ENCODE data around the gene LIMS1. TPM values are rescaled to one million over a fixed set of nuclear protein-coding genes. Genes with fewer than 3 reads are reported as not detected.
"Not testable (repeated sequence)": the region's sequence is repeated elsewhere in the genome, so short reads cannot be mapped to it uniquely, and the experiment has no call there.

The LIMS1 gene
- total RNA-seq, 1 donor from 2014 or later = 201 TPM

DNA sequence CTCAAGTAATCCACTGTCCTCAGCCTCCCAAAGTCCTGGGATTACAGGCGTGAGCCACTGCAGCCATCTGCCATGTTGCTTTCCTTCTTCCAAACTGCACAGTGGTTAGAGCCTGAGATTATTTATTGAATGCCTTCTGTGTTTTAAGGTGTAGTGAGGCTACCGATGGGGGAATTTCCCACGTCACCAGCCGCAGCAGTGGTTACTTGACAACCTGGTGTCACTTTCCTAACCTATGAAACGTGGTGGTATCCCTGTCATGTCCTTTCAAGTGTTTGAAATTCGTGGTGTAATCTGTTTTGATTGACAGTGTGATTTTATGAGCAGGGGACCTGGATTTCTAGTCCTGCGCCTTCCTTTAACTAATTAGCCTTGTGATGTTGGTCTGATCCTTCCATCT lies 124.3 kb downstream of the LIMS1 start:
- DNase-seq (ENCODE audit: low read depth) = not testable (repeated sequence)

DNA sequence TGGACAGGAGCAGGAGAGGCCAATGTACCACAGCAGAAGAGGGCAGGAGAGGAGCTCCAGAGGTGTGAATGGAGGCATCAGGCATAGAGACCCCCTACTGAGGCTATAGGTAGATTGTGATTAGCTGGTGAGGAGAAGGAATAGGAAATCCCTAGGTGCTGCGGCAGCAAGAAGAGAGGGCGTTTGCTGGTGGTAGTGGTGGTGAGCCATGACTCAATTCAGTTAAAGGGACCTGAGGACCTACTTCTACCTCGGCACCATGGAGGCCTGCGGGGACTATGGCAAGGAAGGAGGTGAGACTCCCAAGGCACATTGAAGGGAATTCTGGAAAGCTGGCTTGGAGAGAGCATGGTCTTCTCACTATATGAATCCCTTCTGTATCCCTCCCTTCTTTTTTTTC lies 127.2 kb downstream of the LIMS1 start:
- not testable (repeated sequence) for DNase-seq (ENCODE audit: low read depth)

DNA sequence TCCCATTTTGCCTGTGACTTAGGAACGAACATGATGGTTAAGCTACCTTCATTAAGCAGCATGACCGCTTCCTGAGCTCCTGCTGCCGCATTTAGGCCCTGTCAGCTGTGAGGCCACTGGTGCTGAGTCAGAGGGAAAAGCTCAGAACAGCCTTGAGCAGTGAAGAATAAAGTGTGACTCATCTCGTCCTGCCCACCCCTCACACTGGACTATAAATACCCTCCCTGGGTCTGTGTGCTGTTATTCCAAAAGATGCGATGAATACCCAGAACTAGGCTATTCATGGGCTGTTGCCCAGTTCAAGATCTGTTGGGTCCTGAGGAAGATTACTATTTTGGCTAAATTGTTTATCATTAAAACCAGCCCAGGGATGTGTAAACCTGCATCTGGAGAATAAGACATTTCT lies 127.9 kb downstream of the LIMS1 start:
- peak; percentile 75 for DNase-seq (ENCODE audit: low read depth)

DNA sequence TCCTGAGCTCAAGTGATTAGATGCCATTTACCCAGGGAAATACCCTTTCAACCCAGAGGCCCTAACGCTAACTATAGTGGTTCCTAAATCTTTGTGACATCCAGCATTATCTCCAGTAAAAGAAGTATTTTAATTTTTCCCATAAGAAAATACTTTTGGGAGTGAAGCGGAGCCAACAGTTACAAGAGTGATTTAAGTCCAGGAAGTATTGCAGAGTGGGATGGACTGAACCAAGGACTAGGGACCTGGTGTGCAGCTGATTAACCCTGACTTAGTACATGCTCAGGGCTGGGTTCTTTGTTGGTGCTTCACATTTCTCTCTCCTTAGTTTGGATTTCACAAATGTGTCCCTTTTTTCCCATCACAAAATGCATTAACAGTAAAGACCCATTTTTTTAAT lies 129.1 kb downstream of the LIMS1 start:
- not testable (repeated sequence) for DNase-seq (ENCODE audit: low read depth)

DNA sequence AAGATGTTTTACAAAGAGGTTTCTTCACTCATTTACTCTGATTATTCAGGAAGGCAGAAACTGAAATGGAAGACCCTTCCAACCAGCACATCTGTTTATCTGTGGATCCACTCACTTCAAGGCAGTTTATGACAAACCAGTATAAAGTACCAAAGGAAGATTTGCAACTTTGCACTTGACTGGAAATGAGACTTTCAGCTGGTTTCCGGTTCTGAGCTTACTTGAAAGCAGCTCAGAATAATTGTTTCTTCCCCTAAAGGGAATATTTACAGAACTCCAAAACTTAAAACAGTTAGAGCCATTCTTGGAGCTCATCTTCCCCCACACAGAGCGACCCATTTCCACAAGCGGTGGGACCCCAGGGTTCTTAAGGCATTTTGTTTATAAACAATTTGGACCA lies 129.8 kb downstream of the LIMS1 start:
- DNase-seq (ENCODE audit: low read depth) = not testable (repeated sequence)

DNA sequence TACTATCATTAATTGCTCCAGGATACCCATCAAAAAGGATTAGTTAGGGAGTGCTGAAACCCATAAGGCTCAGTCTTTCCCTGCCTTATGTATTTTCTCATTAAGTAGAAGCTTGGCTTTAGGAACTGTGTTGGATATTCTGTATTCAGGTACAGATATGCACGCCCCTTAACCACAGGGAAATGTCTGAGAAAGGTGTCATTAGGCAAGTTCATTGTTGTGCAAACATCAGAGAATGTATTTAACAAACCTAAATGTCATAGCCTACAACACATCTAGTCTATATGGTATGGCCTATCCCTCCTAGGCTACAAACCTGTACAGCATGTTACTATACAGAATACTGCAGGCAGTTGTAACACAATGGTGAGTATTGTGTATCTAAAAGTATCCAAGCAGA lies 130.7 kb downstream of the LIMS1 start:
- not testable (repeated sequence) for DNase-seq (ENCODE audit: low read depth)

DNA sequence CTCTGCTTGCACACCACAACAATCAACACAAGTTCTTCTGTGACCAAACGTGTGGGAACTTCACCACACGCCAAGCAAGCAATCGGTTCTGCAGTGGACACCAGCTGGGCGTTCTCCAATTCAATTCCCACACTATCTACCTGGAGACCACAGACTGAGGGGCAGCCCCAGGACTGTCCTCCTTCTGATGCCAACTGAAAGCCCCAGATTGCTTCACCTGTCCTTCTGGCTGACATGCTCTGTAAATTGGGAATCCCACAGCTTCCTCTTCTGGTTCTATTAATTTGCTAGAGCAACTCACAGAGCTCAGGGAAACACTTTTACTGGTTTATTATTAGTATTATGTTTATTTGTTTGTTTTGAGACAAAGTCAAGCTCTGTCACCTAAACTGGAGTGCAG lies 131.7 kb downstream of the LIMS1 start:
- not testable (repeated sequence) for DNase-seq (ENCODE audit: low read depth)

DNA sequence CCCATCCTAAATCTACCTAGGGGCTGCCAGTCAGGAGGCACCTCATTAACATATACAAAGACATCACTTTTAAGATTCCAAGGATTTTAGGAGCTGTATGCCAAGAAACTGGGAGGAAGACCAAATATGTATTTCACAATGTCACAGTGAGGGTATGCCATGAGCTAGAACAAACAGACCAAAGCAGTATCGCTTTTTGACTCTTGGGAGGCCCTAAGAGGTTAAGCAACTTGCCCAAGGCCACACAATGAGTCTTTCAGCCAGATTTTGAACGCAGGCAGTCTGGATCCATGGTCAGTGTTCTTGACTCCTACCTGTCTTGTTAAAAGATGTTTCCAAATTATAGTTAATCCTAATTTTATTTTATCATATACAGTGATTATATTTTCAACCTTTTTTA lies 132.9 kb downstream of the LIMS1 start:
- not testable (repeated sequence) for DNase-seq (ENCODE audit: low read depth)

DNA sequence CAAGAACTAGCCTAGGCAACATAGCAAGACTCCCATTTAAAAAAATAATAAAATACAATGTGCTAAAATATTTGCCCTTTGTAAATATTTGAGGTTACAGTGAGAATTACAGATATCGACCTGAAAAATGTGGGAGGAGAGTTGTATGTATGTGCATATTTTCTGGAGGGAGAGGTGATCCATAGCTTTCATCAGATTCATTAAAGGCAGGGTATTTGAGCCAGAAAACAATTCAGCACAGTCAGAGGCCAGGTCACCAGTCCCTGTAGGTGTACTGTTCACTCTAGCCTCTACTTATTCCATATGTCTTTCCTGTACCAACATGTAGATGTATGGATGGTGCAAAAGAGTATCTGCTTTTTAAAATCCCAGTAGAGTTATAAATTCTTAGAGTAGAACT lies 136.0 kb downstream of the LIMS1 start:
- not testable (repeated sequence) for DNase-seq (ENCODE audit: low read depth)

DNA sequence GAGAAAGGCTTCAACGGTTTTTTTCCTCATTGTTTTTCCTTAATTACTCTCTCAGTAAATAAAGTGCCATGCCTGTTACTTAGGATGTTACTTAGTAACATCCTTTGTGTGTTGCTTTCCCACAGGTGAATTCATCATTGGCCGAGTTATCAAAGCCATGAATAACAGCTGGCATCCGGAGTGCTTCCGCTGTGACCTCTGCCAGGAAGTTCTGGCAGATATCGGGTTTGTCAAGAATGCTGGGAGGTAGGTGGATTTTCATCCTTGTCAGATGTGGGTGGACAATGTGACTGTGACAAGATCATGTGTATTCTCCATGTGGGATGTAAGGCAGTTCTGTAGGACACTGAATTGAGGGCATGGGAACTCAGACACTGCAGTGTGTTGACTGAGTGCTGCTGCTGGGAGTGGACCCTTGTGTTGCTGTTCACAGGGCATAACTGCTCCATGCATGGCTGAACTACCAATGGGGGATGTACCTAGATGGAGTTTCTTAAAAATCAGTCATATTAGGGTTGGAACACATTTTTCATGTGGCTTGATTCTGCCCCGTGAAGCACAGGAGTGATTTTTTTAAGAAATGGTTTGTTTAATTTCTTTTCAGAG lies 138.0 kb downstream of the LIMS1 start:
- DNase-seq (ENCODE audit: low read depth) = not testable (repeated sequence)

DNA sequence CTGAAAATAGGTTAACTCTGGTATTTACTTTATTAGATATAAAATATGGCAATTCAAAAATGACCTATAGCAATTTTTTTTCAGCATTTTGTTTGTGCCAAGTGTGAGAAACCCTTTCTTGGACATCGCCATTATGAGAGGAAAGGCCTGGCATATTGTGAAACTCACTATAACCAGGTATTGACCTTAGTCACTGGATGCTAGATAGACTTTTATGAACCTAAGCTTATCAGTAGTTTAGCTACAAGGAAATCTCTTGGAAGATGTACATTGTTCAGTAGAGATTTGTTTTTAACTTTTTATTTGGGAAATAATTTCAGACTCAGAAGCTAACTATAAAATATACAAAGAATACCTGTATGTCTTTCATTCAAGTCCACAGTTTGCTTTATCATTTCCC lies 142.3 kb downstream of the LIMS1 start:
- not testable (repeated sequence) for DNase-seq (ENCODE audit: low read depth)

DNA sequence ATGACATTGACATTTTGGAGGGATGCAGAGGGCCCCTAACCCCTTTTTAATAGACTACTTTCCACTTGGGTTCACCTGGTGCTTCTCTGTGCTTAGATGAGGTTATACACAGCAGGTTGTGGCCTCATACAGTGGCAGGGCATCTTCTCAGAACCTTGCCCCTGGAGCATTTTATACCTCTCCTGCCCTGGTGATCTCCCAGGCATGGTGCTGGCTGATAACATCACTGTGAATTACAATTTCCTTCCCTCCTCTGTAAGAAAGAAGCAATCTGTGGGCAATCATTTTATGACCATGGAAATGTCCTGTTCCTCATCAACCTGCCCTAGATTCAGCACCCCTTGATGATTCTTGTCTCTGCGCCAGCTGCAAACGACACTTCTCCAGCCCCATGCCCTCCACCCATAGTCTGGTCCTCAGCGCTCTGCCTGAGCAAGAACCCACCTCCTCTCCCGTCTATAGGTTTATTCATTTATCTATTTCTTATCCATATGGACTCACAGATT lies 143.0 kb downstream of the LIMS1 start:
- not testable (repeated sequence) for DNase-seq (ENCODE audit: low read depth)

DNA sequence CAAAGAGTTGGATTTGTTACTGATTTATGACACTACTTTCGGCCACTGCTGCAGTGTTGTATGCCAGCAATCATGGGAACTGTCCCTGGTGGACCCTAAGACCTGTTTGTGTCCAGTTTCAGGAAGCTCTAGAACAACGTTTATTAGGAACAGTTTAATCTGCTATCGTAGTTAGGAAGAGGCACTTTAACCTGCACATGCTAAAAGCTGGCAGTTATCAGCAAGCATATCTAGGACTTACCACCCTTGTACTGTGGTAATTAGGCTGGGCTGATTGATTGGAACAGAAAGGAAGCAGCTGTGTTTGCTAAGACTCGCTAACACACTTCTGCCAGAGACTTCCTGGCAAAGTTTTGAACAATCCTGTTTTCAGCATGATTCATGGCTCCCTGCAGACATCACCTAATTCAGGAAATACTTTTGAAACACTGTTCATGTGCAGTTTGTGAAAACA lies 144.0 kb downstream of the LIMS1 start:
- DNase-seq (ENCODE audit: low read depth) = peak; percentile 70

DNA sequence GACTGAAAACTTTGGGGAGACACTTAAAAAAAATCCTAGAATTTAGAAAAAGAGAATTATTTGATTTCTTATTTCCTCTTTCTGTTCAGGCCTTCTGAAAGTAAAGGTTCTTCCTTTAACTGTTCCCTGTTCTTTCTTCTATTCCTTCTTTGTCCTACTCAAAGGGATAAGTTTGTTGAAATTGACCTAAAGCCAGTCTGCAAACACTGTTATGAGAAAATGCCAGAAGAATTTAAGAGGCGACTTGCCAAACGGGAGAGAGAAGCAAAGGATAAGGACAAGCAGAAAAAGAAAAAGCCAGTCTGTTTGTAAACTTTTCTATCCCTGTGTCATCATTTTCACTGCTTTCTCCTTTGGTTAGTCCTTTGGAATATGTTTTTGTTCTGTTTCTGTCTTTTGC lies 146.5 kb downstream of the LIMS1 start:
- not testable (repeated sequence) for DNase-seq (ENCODE audit: low read depth)

DNA sequence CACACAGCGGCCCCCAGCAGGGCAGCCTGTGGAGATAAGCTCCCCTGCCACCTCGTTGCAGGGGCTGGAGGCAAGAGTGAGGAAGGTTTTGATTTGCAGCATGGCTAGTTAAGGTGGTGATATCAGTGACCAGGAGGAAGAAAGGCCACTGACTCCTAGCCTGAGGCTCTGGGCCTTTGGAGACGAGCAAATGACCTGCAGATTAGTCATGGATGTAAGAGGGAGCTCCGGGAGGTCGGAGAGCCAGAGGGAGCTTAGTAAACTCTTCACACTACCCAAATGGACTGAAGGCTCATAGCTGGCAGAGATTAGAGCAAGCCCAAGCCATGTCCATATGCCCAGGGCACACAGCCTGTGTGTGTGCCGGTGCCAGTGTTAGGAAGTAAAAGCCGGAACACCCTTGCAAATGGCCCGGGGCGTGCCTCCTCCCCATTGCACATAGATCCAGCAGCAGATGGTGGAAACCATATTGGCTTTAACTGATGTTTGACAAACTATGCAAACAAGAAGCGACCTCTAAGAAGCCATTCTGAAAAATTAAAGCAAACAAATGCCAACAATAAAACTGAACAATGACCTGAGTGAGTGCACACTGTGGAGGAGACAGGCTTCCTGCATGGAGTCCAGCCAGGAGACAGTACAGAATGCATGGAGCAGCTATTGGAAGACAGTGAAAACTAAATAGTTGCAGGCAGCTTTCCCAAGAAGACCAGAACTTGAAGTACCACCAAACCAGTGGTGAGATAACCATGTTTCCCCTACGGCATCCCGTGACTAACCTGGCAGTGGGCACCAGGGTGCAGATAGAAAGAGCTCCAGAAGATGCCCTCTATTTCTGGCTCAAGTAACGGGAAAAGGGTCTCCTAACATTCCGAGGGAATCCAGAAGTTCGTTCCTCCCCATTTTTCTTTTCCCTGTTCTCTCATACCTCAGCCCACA lies 154.8 kb downstream of the LIMS1 start:
- DNase-seq (ENCODE audit: low read depth) = not testable (repeated sequence)

DNA sequence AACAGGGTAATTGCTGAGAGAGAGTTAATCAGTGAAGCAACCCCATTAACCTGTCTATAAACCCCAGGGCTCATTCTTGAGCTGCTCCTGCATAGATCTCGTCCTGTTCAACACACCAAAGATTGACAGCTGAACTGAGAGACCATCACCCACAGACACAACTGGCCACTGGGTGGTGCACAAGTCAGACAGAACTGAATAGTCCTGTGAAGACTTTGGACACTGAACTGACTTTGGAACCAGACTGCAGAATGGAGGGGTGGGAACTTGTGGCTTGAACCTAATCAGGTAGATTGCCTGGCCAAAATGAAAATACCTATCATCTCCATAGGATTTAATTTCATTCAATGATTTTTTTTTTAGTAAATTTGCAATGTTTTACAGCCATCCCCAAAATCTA lies 155.7 kb downstream of the LIMS1 start:
- not testable (repeated sequence) for DNase-seq (ENCODE audit: low read depth)

DNA sequence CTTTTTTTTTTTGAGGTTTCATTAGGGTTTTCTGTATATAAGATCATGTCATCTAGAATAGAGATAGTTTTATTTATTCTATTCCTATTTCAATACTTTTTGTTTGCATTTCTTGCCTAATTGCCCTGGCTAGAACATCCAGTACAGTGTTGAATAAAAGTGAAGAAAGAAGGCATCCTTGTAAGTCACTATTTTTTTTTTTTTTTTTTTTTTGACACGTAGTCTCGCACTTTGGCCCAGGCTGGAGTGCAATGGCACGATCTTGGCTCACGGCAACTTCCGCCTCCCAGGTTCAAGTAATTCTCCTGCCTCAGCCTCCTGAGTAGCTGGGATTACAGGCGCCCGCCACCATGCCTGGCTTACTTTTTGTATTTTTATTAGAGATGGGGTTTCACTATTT lies 157.2 kb downstream of the LIMS1 start:
- DNase-seq (ENCODE audit: low read depth) = no peak

DNA sequence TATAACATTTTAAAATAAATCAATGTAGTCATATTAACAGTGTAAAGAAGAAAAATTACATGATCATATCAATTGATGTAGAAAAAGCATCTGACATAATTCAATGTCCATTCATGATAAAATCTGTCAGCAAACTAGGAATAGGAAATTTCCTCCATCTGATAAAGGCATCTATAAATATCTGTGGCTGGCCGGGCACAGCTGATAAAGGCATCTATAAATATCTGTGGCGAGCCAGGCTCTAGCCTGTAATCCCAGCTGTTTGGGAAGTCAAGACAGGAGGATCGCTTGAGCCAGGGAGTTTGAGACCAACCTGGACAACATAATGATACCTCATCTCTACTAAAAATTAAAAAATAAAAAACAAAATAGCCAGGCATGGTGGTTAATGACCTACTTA lies 166.9 kb downstream of the LIMS1 start:
- DNase-seq (ENCODE audit: low read depth) = peak; percentile 89

DNA sequence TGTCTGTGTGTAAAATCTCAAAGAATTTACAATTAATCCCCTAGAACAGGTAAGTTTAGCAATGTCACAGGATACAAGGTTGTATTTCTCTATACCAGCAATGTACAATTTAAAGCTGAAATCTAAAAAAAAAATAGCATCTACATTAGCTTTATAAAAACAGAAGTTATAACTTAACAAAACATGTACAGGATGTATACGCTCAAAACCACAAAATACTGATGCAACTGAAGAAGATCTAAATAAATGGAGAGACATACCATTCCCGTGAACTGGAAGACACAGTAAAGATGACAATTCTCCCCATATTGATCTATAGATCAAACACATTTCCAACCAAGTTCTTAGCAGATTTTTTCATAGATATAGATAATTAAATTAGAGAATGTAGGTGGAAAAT lies 167.5 kb downstream of the LIMS1 start:
- DNase-seq (ENCODE audit: low read depth) = no peak

DNA sequence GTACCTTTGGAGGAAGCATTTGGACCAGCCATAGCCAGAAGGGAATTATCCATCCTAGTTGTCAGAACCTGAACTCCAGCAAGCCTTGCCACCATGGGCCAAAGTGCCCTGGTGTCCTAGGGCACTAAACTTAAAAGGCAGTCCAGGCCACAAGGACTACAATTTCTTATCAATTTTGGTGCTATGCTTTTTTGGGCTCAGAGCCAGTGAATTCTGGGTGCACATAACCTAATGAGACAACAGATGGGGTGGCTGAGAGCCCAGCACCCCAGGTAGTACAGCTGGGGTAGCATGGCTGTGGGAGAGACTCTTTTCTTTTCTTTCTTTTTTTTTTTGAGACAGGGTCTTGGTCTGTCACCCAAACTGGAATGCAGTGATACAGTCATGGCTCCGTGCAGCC lies 170.6 kb downstream of the LIMS1 start:
- no peak for DNase-seq (ENCODE audit: low read depth)

DNA sequence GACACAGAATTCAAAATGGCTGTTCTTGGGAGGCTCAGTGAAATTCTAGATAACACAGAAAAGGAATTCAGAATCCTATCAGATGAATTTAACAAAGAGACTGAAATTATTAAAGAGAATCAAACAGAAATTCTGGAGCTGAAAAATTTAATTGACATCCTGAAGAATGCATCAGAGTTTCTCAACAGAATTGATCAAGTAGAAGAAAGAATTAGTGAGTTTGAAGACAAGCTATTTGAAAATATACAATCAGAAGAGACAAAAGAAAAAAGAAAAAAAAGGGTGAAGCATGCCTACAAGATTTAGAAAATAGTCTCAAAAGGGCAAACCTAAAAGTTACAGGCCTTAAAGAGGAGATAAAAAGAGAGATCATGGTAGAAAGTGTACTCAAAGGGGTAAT lies 173.0 kb downstream of the LIMS1 start:
- no peak for DNase-seq (ENCODE audit: low read depth)

DNA sequence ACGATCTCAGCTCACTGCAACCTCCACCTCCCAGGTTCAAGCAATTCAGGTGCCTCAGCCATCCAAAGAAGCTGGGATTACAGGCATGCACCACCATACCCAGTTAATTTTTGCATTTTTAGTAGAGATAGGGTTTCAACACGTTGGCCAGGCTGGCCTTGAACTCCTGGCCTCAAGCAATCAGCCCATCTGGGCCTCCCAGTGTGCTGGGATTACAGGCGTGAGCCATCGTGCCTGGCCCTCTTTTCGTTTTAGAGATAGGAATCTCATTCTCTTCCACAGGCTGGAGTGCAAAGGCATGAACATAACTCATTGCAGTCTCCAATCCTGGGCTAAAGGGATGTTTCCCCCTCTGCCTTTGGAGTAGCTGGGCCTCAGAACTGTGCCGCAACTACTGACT lies 182.7 kb downstream of the LIMS1 start:
- DNase-seq (ENCODE audit: low read depth) = not testable (repeated sequence)
